K562 (cell line): ENCODE results near the gene AGRN. TPM values are rescaled to one million over a fixed set of nuclear protein-coding genes. Genes with fewer than 3 reads are reported as not detected.

Source experiments
- BACH1 ChIP-seq: fragments of 200-800 bp; sonication (Bioruptor generic); IDR thresholded peaks from 2 replicates; pipeline ENCODE4 v1.6.1; 2016; ENCODE audit warnings: missing genetic modification characterization, missing compliant biosample characterization
- ETV6 ChIP-seq, 3 experiments: fragments of 150-350 bp in 1 of 3; sonication (generic) in 1 of 3; formaldehyde crosslinking in 1 of 3; IDR thresholded peaks; 2 replicates each; pipeline versions ENCODE4 v1.6.1 to v1.8.0; 2014 to 2022; ENCODE audit warnings: borderline replicate concordance in 2 of 3, low read depth in 2 of 3, antibody characterized with exemption in 1 of 3, low read length in 1 of 3, mild to moderate bottlenecking in 1 of 3, missing genetic modification reagents in 1 of 3
- HDAC8 ChIP-seq: fragments of 450-650 bp; IDR thresholded peaks from 2 replicates; pipeline ENCODE4 v1.6.1; 2016; ENCODE audit warnings: mild to moderate bottlenecking, missing genetic modification characterization, moderate library complexity, missing compliant biosample characterization
- KLF10 ChIP-seq: fragments of 250-450 bp; sonication (Bioruptor Pico); IDR thresholded peaks from 2 replicates; pipeline ENCODE4 v1.6.1; 2021; ENCODE audit warnings: matching md5 sums
- L3MBTL2 ChIP-seq: fragments of 450-650 bp; IDR thresholded peaks from 2 replicates; pipeline ENCODE4 v1.6.1; 2016; ENCODE audit warnings: mild to moderate bottlenecking, moderate library complexity
- NCOA1 ChIP-seq: fragments of 450-650 bp; IDR thresholded peaks from 2 replicates; pipeline ENCODE4 v1.6.1; 2016; ENCODE audit warnings: low read depth
- NR2C2 ChIP-seq, 2 experiments: fragments of 200-800 bp in 1 of 2; sonication (Bioruptor generic) in 1 of 2; sonication (generic) in 1 of 2; formaldehyde crosslinking in 1 of 2; IDR thresholded peaks; 2 replicates each; pipeline versions ENCODE4 v1.6.1 to v1.8.0; 2016 to 2022; ENCODE audit warnings: mild to moderate bottlenecking in 1 of 2, missing compliant biosample characterization in 1 of 2, missing genetic modification characterization in 1 of 2, missing genetic modification reagents in 1 of 2
- PTTG1 ChIP-seq: fragments of 450-650 bp; IDR thresholded peaks from 2 replicates; pipeline ENCODE4 v1.6.1; 2016; ENCODE audit warnings: low read depth, mild to moderate bottlenecking, missing genetic modification characterization, missing compliant biosample characterization
- SAFB2 ChIP-seq: fragments of 200-400 bp; formaldehyde crosslinking; IDR thresholded peaks from 2 replicates; pipeline ENCODE4 v1.6.1; 2018; ENCODE audit warnings: borderline replicate concordance, low read length, low read depth, moderate library complexity; ENCODE audit not compliant: severe bottlenecking
- SAP30 ChIP-seq: fragments of 200-600 bp; sonication (generic); IDR thresholded peaks from 2 replicates; pipeline ENCODE4 v1.6.1; 2012; ENCODE audit warnings: borderline replicate concordance, low read depth, mild to moderate bottlenecking, moderate library complexity, low read length, control low read depth, inconsistent platforms; ENCODE audit not compliant: insufficient read depth, poor library complexity, severe bottlenecking
- SNRNP70 ChIP-seq: fragments of 200-400 bp; formaldehyde crosslinking; optimal IDR thresholded peaks from 2 replicates; pipeline ENCODE3; 2017; ENCODE audit warnings: low read depth, low read length
- TEAD2 ChIP-seq: fragments of 450-650 bp; IDR thresholded peaks from 2 replicates; pipeline ENCODE4 v1.6.1; 2016; ENCODE audit warnings: missing genetic modification characterization, control low read depth, missing compliant biosample characterization
- ZFX ChIP-seq: sonication (generic); formaldehyde crosslinking; IDR thresholded peaks from 2 replicates; pipeline ENCODE4 v1.8.0; 2022; ENCODE audit warnings: mild to moderate bottlenecking, missing genetic modification reagents, moderate library complexity
- ZNF217 ChIP-seq: sonication (generic); formaldehyde crosslinking; IDR thresholded peaks from 2 replicates; pipeline ENCODE4 v1.8.0; 2022; ENCODE audit warnings: mild to moderate bottlenecking, missing genetic modification reagents
- ZNF263 ChIP-seq: sonication (generic); formaldehyde crosslinking; IDR thresholded peaks from 2 replicates; pipeline ENCODE4 v1.8.0; 2022; ENCODE audit warnings: mild to moderate bottlenecking, missing genetic modification reagents, borderline replicate concordance
- ZNF3 ChIP-seq: fragments of 250-450 bp; sonication (Bioruptor Pico); IDR thresholded peaks from 2 replicates; pipeline ENCODE4 v1.5.0; 2021; ENCODE audit warnings: mild to moderate bottlenecking, moderate library complexity
- polyA plus RNA-seq, 8 experiments: library from polyadenylated mRNA; depleted of rRNA in 4 of 8; stranded (reverse) in 5 of 8; unstranded in 3 of 8; fragments of >200 nt; fragmentation: Nextera tagmentation in 2 of 8; fragmentation: Illumina TruSeq in 1 of 8; extraction: Ambion mirVana in 2 of 8; extraction: Trizol in 1 of 8; gene quantifications; 2 replicates each; pipeline versions ENCODE4 v1.2.1 to v1.2.3, GENCODE V29; 2011 to 2014; ENCODE audit warnings: inconsistent platforms in 1 of 8, missing spikeins in 1 of 8
- total RNA-seq, 7 experiments: library from RNA; depleted of rRNA in 6 of 7; stranded (reverse); fragments of >200 nt in 6 of 7; fragmentation: Illumina TruSeq in 2 of 7; extraction: Trizol in 2 of 7; gene quantifications; 2 replicates each; pipeline versions ENCODE4 v1.2.1 to v1.2.3, GENCODE V29; 2011 to 2021; ENCODE audit warnings: low replicate concordance in 1 of 7
- TF ChIP-seq, protein P1 (sequence below): fragments of 250-450 bp; sonication (Bioruptor Pico); IDR thresholded peaks from 2 replicates; pipeline ENCODE4 v1.5.0; 2021; ENCODE audit warnings: mild to moderate bottlenecking, moderate library complexity
- TF ChIP-seq, protein P2 (sequence below): fragments of 250-450 bp; sonication (Bioruptor Pico); IDR thresholded peaks from 2 replicates; pipeline ENCODE4 v1.8.0; 2021; ENCODE audit warnings: moderate library complexity, mild to moderate bottlenecking, inconsistent platforms
- TF ChIP-seq, protein P3 (sequence below): fragments of 200-800 bp; sonication (Bioruptor generic); IDR thresholded peaks from 2 replicates; pipeline ENCODE4 v1.6.1; 2017; ENCODE audit warnings: missing genetic modification characterization, missing compliant biosample characterization

Gene AGRN
- total and polyA plus RNA-seq, 9 of the 15 experiments (the other 6 are each of a cell fraction or from before 2014, with no cell fraction given), result 0.04 to 111 (median 18.1) TPM

DNA sequence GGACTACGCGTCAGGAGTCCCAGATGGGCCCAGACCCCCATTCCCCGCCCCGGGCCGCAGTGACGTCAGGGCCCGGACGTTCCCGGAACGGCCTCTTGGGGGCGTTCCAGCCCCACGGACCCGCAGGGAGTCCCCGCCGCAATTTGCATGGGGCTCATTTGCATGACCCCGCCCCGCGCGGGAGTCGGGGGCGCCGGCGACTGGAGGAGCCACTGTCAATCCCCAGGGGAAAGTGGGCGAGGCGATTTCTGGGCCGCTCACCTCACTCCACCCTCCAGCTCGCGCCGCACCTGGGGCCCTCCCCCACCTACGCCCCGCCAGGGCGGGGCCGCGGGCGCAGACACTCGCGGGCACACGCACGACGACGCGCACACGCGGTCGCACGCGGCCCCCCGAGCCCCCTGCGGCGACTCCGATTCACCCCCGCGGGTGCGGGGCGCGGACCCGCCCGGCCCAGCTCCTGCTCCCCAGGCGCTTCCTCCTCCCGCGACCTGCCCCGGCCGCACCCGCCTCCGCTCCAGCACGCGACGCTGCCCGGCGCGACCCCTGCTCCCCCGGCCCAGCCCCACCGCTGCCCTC lies 13.2 kb downstream of the AGRN start (continued):
- TF ChIP-seq NR2C2 (CRISPR knock-in tag; IDR thresholded peaks at IDR 0.05) (no peak), NR2C2 (tag; IDR thresholded peaks at IDR 0.05) (no peak), HDAC8 (tag) (no peak), ZNF3 (CRISPR knock-in tag) (no peak), SAFB2 (no peak), L3MBTL2 (peak; percentile 94), ZNF217 (CRISPR knock-in tag) (no peak), ETV6 (IDR thresholded peaks at IDR 0.05; ENCODE audit: borderline replicate concordance in 1 of 2, low read depth in 2 of 2, low read length in 1 of 2) (no peak), ETV6 (CRISPR knock-in tag; IDR thresholded peaks at IDR 0.05; ENCODE audit: borderline replicate concordance) (no peak), ZNF263 (peak; percentile 59; the same call in 1 of the 2 replicates), ZFX (CRISPR knock-in tag) (no peak; the same call in none of the 2 replicates), PTTG1 (tag) (no peak), BACH1 (tag) (no peak), SNRNP70 (no peak), KLF10 (CRISPR knock-in tag) (no peak), SAP30 (no peak), NCOA1 (no peak), TEAD2 (tag) (no peak)
- TF ChIP-seq, protein P1, sequence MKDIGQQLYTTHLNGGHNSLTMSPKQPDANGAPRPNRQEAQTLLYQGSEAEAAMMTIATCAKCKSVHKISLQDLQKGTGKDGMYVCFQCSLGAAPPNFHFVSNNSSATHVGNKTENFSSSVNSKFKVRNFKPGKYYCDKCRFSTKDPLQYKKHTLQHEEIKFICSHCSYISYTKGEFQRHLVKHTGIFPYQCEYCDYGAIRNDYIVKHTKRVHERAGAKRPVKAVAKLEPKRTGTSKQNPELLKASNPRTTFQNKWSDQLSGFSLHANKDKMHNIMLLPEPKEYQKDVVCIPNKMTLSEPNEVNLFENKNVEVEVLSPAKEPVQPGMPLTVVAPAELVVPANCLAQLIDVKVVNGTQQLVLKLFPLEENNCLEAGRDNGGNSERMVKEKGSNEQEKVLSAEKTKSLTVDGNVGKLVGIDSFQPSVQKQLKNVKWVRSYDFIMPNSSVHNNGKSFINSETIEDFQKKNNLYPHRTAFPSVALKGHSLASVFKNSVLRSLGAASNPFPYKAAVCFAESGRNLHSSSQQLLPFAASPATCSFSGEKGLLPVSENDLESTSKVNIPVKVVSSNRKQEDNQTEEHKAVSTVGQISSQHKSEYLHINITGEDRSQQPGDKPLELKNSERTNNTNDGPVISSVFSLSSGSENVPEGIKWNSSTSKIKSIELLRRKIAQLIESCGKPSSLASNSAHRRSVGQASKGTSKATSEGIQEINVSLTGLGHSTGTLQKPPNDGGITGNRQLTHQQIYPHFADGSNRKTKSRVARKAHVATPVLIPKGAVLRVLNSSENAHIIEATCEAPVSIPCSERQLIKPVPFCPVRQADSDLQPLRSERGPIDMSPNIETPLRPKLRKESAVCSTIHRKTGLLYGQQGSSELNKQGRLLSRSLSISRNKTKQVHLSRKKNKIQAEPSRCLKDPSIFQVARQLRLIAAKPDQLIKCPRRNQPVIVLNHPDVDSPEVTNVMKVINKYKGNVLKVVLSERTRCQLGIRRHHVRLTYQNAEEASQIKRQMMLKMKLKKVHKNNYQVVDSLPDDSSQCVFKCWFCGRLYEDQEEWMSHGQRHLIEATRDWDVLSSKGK (CRISPR knock-in tag), result no peak
- TF ChIP-seq, protein P2, sequence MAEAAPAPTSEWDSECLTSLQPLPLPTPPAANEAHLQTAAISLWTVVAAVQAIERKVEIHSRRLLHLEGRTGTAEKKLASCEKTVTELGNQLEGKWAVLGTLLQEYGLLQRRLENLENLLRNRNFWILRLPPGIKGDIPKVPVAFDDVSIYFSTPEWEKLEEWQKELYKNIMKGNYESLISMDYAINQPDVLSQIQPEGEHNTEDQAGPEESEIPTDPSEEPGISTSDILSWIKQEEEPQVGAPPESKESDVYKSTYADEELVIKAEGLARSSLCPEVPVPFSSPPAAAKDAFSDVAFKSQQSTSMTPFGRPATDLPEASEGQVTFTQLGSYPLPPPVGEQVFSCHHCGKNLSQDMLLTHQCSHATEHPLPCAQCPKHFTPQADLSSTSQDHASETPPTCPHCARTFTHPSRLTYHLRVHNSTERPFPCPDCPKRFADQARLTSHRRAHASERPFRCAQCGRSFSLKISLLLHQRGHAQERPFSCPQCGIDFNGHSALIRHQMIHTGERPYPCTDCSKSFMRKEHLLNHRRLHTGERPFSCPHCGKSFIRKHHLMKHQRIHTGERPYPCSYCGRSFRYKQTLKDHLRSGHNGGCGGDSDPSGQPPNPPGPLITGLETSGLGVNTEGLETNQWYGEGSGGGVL (CRISPR knock-in tag), result no peak
- TF ChIP-seq, protein P3, sequence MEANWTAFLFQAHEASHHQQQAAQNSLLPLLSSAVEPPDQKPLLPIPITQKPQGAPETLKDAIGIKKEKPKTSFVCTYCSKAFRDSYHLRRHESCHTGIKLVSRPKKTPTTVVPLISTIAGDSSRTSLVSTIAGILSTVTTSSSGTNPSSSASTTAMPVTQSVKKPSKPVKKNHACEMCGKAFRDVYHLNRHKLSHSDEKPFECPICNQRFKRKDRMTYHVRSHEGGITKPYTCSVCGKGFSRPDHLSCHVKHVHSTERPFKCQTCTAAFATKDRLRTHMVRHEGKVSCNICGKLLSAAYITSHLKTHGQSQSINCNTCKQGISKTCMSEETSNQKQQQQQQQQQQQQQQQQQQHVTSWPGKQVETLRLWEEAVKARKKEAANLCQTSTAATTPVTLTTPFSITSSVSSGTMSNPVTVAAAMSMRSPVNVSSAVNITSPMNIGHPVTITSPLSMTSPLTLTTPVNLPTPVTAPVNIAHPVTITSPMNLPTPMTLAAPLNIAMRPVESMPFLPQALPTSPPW (CRISPR knock-in tag), result peak; percentile 79
